ENCODE data around the gene BRDT. TPM values are rescaled to one million over a fixed set of nuclear protein-coding genes. Genes with fewer than 3 reads are reported as not detected.

Gene BRDT
- total RNA-seq, 1 experiment from 2014 or later, result not detected

DNA sequence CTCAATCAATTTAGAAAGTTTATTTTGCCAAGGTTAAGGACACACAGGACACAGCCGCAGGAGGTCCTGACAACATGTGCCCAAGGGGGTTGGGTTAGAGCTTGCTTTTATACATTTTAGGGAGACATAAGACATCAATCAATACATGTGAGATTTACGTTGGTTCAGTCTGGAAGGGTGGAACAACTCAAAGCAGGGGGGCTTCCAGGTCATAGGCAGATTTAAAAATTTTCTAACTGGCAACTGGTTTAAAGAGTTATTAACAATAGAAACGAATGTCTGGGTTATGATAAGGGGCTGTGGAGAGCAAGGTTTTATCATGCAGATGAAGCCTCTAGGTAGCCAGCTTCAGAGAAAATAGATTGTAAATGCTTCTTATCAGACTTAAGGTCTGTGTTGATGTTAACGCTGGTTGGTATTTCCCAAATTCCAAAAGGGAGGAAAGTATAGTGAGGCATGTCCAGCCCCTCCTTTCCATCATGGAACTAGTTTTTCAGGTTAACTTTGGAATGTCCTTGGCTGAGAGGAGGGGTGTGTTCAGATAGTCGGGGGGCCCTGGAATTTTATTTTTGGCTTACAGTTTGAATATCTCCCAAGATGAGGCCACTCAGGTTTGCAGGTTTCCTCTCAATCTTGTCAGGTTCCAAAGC is 32.3 kb upstream of the BRDT start:
- H3K4me3 ChIP-seq (ENCODE audit: low read depth in 2 of 2, low read length in 2 of 2), result no peak overlapping the region
- in situ Hi-C loops (cut with HindIII; ENCODE audit: low pct_unique_long_range_greater_than_20kb, low sequenced_read_pairs) (no loop called here), intact Hi-C loops (cut with micrococcal nuclease; ENCODE audit: unreplicated experiment) (no loop called here)
- no peak for DNase-seq (ENCODE audit: low read depth, low spot score)
- no peak overlapping the region for H3K27ac ChIP-seq (ENCODE audit: low read length)
- CTCF ChIA-PET, result no interaction called here
- H3K36me3 ChIP-seq (ENCODE audit: control insufficient read depth, insufficient read depth, low read length), result no peaks in the 10 kb centered on the region
- H3K27me3 ChIP-seq (ENCODE audit: control insufficient read depth, insufficient read depth, low read length), result no peaks in the 10 kb centered on the region
- ATAC-seq, result no peak
- no peaks in the 10 kb centered on the region for H3K4me1 ChIP-seq (ENCODE audit: control insufficient read depth, insufficient read depth, low read length)
- POLR2A ChIA-PET, result no interaction called here
- no TSS peak for BruUV-seq (replicated peaks)
- TF ChIP-seq, protein P1, sequence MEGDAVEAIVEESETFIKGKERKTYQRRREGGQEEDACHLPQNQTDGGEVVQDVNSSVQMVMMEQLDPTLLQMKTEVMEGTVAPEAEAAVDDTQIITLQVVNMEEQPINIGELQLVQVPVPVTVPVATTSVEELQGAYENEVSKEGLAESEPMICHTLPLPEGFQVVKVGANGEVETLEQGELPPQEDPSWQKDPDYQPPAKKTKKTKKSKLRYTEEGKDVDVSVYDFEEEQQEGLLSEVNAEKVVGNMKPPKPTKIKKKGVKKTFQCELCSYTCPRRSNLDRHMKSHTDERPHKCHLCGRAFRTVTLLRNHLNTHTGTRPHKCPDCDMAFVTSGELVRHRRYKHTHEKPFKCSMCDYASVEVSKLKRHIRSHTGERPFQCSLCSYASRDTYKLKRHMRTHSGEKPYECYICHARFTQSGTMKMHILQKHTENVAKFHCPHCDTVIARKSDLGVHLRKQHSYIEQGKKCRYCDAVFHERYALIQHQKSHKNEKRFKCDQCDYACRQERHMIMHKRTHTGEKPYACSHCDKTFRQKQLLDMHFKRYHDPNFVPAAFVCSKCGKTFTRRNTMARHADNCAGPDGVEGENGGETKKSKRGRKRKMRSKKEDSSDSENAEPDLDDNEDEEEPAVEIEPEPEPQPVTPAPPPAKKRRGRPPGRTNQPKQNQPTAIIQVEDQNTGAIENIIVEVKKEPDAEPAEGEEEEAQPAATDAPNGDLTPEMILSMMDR (IDR thresholded peaks at IDR 0.05), result no peak
- TF ChIP-seq TCF7L2 (IDR thresholded peaks at IDR 0.05; ENCODE audit: low read depth, low read length) (no peak), POLR2AphosphoS5 (IDR thresholded peaks at IDR 0.05; ENCODE audit: low read depth, low read length) (no peak), SIN3A (IDR thresholded peaks at IDR 0.05; ENCODE audit: borderline replicate concordance, insufficient read depth, low read depth, low read length) (no peak), REST (IDR thresholded peaks at IDR 0.05; ENCODE audit: insufficient read depth in 1 of 2, low read depth in 2 of 2, low read length in 1 of 2) (no peak)
- H3K9me3 ChIP-seq (ENCODE audit: control insufficient read depth, insufficient read depth, low read depth, low read length), result no peaks in the 10 kb centered on the region

GRCh38 chr1:91919962-91920361 is 29.2 kb upstream of the BRDT start:
- intact Hi-C loops (cut with micrococcal nuclease; ENCODE audit: unreplicated experiment), result loop anchor here (10.0 kb wide), 1 partner anchor 635 kb away; no protein-coding TSS in a partner anchor
- H3K27ac ChIP-seq (ENCODE audit: low read length), result no peak overlapping the region
- H3K36me3 ChIP-seq (ENCODE audit: control insufficient read depth, insufficient read depth, low read length), result no peaks in the 10 kb centered on the region
- no peaks in the 10 kb centered on the region for H3K4me1 ChIP-seq (ENCODE audit: control insufficient read depth, insufficient read depth, low read length)
- POLR2A ChIA-PET, result no interaction called here
- no peak overlapping the region for H3K4me3 ChIP-seq (ENCODE audit: low read depth in 2 of 2, low read length in 2 of 2)
- no peaks in the 10 kb centered on the region for H3K9me3 ChIP-seq (ENCODE audit: control insufficient read depth, insufficient read depth, low read depth, low read length)
- ATAC-seq (no peak), DNase-seq (ENCODE audit: low read depth, low spot score) (no peak)
- TF ChIP-seq POLR2AphosphoS5 (IDR thresholded peaks at IDR 0.05; ENCODE audit: low read depth, low read length), result no peak
- TF ChIP-seq TCF7L2 (IDR thresholded peaks at IDR 0.05; ENCODE audit: low read depth, low read length), result no peak
- TF ChIP-seq SIN3A (IDR thresholded peaks at IDR 0.05; ENCODE audit: borderline replicate concordance, insufficient read depth, low read depth, low read length), result no peak
- TF ChIP-seq, protein P1 (IDR thresholded peaks at IDR 0.05), result no peak
- TF ChIP-seq REST (IDR thresholded peaks at IDR 0.05; ENCODE audit: insufficient read depth in 1 of 2, low read depth in 2 of 2, low read length in 1 of 2), result no peak
- in situ Hi-C loops (cut with HindIII; ENCODE audit: low pct_unique_long_range_greater_than_20kb, low sequenced_read_pairs), result no loop called here
- CTCF ChIA-PET, result no interaction called here
- BruUV-seq (replicated peaks), result no TSS peak
- no peaks in the 10 kb centered on the region for H3K27me3 ChIP-seq (ENCODE audit: control insufficient read depth, insufficient read depth, low read length)

Measured in Panc1 (cell line).